HEK293 (cell line): Measurements from ENCODE around the gene SNUPN.

Experiments
- CTCF ChIA-PET: fragments of 350-600 bp; formaldehyde crosslinking; extraction: SDS; loops from one replicate; lab custom pipeline; 2021; ENCODE audit warnings: antibody characterized with exemption; lab: Yijun Ruan, JAX
- POLR2A ChIA-PET: fragments of 300-600 bp; formaldehyde crosslinking; extraction: SDS; loops from one replicate; lab custom pipeline; 2020; ENCODE audit warnings: antibody characterized with exemption, inconsistent platforms; lab: Yijun Ruan, JAX
- H3K27ac ChIP-seq: fragments of 200-500 bp; sonication (Bioruptor generic); 2 replicates; pipeline ENCODE4 v1.5.1; 2014; ENCODE audit warnings: low read depth, low read length, control low read depth, inconsistent platforms; ENCODE audit errors: extremely low read depth
- H3K36me3 ChIP-seq, 2 experiments: fragments of 200-500 bp in 1 of 2; sonication (Bioruptor generic) in 1 of 2; 1 replicate in 1 of 2; 2 replicates in 1 of 2; pipeline ENCODE4 v1.5.1; 2014 to 2017; ENCODE audit warnings: inconsistent platforms in 2 of 2, low read length in 2 of 2; ENCODE audit not compliant: control insufficient read depth in 2 of 2, insufficient read depth in 1 of 2
- H3K4me1 ChIP-seq: fragments of 200-500 bp; sonication (Bioruptor generic); 2 replicates; pipeline ENCODE4 v1.5.1; 2014; ENCODE audit warnings: mild to moderate bottlenecking, low read length, inconsistent platforms; ENCODE audit not compliant: control insufficient read depth, insufficient read depth
- H3K4me3 ChIP-seq: 2 replicates; pipeline ENCODE4 v1.5.1; 2011; ENCODE audit warnings: low read depth, mild to moderate bottlenecking, control low read depth, low read length, moderate library complexity
- H3K9me3 ChIP-seq: fragments of 200-500 bp; sonication (Bioruptor generic); 2 replicates; pipeline ENCODE4 v1.5.1; 2014; ENCODE audit warnings: low read depth, low read length, inconsistent platforms; ENCODE audit not compliant: control insufficient read depth, insufficient read depth
- BCL11A ChIP-seq: fragments of 450-650 bp; formaldehyde crosslinking; IDR thresholded peaks from 2 replicates; pipeline ENCODE4 v1.5.1; 2016; ENCODE audit warnings: low read depth, missing biosample characterization, missing genetic modification characterization
- GLI4 ChIP-seq: fragments of 450-650 bp; formaldehyde crosslinking; IDR thresholded peaks from 2 replicates; pipeline ENCODE4 v1.5.1; 2016; ENCODE audit warnings: missing biosample characterization, missing genetic modification characterization
- KLF8 ChIP-seq: fragments of 450-650 bp; formaldehyde crosslinking; IDR thresholded peaks from 2 replicates; pipeline ENCODE4 v1.5.1; 2016; ENCODE audit warnings: missing biosample characterization, missing genetic modification characterization
- PRDM1 ChIP-seq: fragments of 450-650 bp; formaldehyde crosslinking; IDR thresholded peaks from 2 replicates; pipeline ENCODE4; 2016; ENCODE audit warnings: missing biosample characterization, missing genetic modification characterization
- ZBTB49 ChIP-seq: fragments of 450-650 bp; formaldehyde crosslinking; IDR thresholded peaks from 2 replicates; pipeline ENCODE4 v1.5.1; 2016; ENCODE audit warnings: missing biosample characterization, missing genetic modification characterization, low read depth
- ZNF10 ChIP-seq: fragments of 450-650 bp; formaldehyde crosslinking; IDR thresholded peaks from 2 replicates; pipeline ENCODE4 v1.5.1; 2017; ENCODE audit warnings: missing biosample characterization, missing genetic modification characterization
- ZNF146 ChIP-seq: fragments of 450-650 bp; formaldehyde crosslinking; IDR thresholded peaks from 2 replicates; pipeline ENCODE4 v1.5.1; 2016; ENCODE audit warnings: missing biosample characterization, missing genetic modification characterization
- ZNF155 ChIP-seq: fragments of 450-650 bp; formaldehyde crosslinking; IDR thresholded peaks from 2 replicates; pipeline ENCODE4 v1.5.1; 2016; ENCODE audit warnings: missing biosample characterization, missing genetic modification characterization
- ZNF175 ChIP-seq: fragments of 450-650 bp; formaldehyde crosslinking; IDR thresholded peaks from 2 replicates; pipeline ENCODE4 v1.5.1; 2016; ENCODE audit warnings: missing biosample characterization, missing genetic modification characterization
- ZNF184 ChIP-seq: fragments of 450-650 bp; IDR thresholded peaks from 2 replicates; pipeline ENCODE4 v1.5.1; 2018; ENCODE audit warnings: missing biosample characterization, mild to moderate bottlenecking, missing genetic modification characterization
- ZNF223 ChIP-seq: fragments of 450-650 bp; formaldehyde crosslinking; IDR thresholded peaks from 2 replicates; pipeline ENCODE4 v1.5.1; 2016; ENCODE audit warnings: missing biosample characterization, missing genetic modification characterization
- ZNF292 ChIP-seq: fragments of 450-650 bp; formaldehyde crosslinking; IDR thresholded peaks from 2 replicates; pipeline ENCODE4 v1.5.1; 2016; ENCODE audit warnings: low read depth, missing biosample characterization, missing genetic modification characterization, borderline replicate concordance
- ZNF341 ChIP-seq: fragments of 450-650 bp; formaldehyde crosslinking; IDR thresholded peaks from 2 replicates; pipeline ENCODE4; 2016; ENCODE audit warnings: low read depth, missing biosample characterization, missing genetic modification characterization
- ZNF530 ChIP-seq: fragments of 450-650 bp; formaldehyde crosslinking; IDR thresholded peaks from 2 replicates; pipeline ENCODE4 v1.5.1; 2016; ENCODE audit warnings: low read depth, missing biosample characterization, missing genetic modification characterization
- ZNF560 ChIP-seq: fragments of 450-650 bp; formaldehyde crosslinking; IDR thresholded peaks from 2 replicates; pipeline ENCODE4 v1.5.1; 2017; ENCODE audit warnings: missing biosample characterization, missing genetic modification characterization, borderline replicate concordance
- ZNF623 ChIP-seq: fragments of 450-650 bp; formaldehyde crosslinking; IDR thresholded peaks from 2 replicates; pipeline ENCODE4 v1.5.1; 2016; ENCODE audit warnings: missing biosample characterization, missing genetic modification characterization
- ZNF658 ChIP-seq: fragments of 450-650 bp; formaldehyde crosslinking; IDR thresholded peaks from 2 replicates; pipeline ENCODE4; 2016; ENCODE audit warnings: missing biosample characterization, missing genetic modification characterization
- ZNF692 ChIP-seq: fragments of 450-650 bp; formaldehyde crosslinking; IDR thresholded peaks from 2 replicates; pipeline ENCODE4 v1.5.1; 2016; ENCODE audit warnings: missing biosample characterization, missing genetic modification characterization
- ZNF701 ChIP-seq: fragments of 450-650 bp; formaldehyde crosslinking; IDR thresholded peaks from 2 replicates; pipeline ENCODE4 v1.5.1; 2016; ENCODE audit warnings: missing biosample characterization, missing genetic modification characterization
- ZNF792 ChIP-seq: fragments of 450-650 bp; formaldehyde crosslinking; IDR thresholded peaks from 2 replicates; pipeline ENCODE4 v1.5.1; 2016; ENCODE audit warnings: missing biosample characterization, missing genetic modification characterization
- TF ChIP-seq, protein P1 (sequence below): fragments of 450-650 bp; formaldehyde crosslinking; IDR thresholded peaks from 2 replicates; pipeline ENCODE4 v1.5.1; 2017; ENCODE audit warnings: missing biosample characterization, missing genetic modification characterization
- TF ChIP-seq, protein P2 (sequence below): fragments of 450-650 bp; formaldehyde crosslinking; conservative IDR thresholded peaks from 2 replicates; pipeline ENCODE4 v1.5.1; 2016; ENCODE audit warnings: low read depth, missing biosample characterization, missing genetic modification characterization
- TF ChIP-seq, protein P3 (sequence below): fragments of 450-650 bp; formaldehyde crosslinking; IDR thresholded peaks from 2 replicates; pipeline ENCODE4 v1.5.1; 2016; ENCODE audit warnings: missing biosample characterization, missing genetic modification characterization

The SNUPN gene

DNA sequence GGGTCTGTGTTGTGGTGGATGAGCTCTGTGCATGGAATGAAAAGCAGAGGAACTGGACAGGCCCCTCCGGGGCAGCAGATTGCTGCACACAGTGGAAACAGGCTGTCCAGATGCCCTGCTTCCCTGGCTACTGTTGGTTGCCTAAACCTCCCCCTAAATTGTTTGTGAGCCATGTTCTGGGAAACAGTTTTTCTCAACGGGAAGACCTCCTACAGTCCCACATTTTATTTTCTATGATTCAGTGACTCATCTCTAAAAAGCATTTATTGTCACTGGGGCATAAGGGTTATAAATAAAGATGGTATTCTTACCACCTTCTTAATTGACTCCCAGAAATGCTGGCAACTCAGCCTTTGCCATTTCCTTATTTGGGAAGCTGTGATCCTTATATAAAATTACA is 26.1 kb downstream of the SNUPN start (continued):
- TF ChIP-seq, protein P1, sequence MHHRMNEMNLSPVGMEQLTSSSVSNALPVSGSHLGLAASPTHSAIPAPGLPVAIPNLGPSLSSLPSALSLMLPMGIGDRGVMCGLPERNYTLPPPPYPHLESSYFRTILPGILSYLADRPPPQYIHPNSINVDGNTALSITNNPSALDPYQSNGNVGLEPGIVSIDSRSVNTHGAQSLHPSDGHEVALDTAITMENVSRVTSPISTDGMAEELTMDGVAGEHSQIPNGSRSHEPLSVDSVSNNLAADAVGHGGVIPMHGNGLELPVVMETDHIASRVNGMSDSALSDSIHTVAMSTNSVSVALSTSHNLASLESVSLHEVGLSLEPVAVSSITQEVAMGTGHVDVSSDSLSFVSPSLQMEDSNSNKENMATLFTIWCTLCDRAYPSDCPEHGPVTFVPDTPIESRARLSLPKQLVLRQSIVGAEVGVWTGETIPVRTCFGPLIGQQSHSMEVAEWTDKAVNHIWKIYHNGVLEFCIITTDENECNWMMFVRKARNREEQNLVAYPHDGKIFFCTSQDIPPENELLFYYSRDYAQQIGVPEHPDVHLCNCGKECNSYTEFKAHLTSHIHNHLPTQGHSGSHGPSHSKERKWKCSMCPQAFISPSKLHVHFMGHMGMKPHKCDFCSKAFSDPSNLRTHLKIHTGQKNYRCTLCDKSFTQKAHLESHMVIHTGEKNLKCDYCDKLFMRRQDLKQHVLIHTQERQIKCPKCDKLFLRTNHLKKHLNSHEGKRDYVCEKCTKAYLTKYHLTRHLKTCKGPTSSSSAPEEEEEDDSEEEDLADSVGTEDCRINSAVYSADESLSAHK (tag by site-specific recombination): no peak
- TF ChIP-seq ZNF701 (tag by site-specific recombination): no peak
- TF ChIP-seq ZNF692 (tag by site-specific recombination): no peak
- no peak for TF ChIP-seq ZNF560

GRCh38 chr15:75598361-75598760 is 27.2 kb downstream of the SNUPN start:
- peaks cover 38 to 60% of the 10 kb centered on the region in 2 experiments for H3K36me3 ChIP-seq
- no peak overlapping the region for H3K4me3 ChIP-seq
- H3K9me3 ChIP-seq: no peaks in the 10 kb centered on the region
- ChIA-PET POLR2A (interaction anchor here (1.0 to 1.3 kb wide), 2 partner anchors 42 to 157 kb away, joined by 3 read pairs; partner anchors contain the start of gene IMP3), CTCF (interaction anchor here (1.4 to 2.0 kb wide), 4 partner anchors 9 to 17 kb away, joined by 4 to 9 read pairs (median 5); no protein-coding TSS in a partner anchor)
- H3K27ac ChIP-seq: no peak overlapping the region; the same call in 1 of the 2 replicates
- no peaks in the 10 kb centered on the region for H3K4me1 ChIP-seq
- no peak for TF ChIP-seq ZNF530
- TF ChIP-seq ZNF292 (tag by site-specific recombination): no peak
- no peak for TF ChIP-seq GLI4 (tag by site-specific recombination)
- no peak for TF ChIP-seq ZNF623 (tag by site-specific recombination)
- TF ChIP-seq ZNF701 (tag by site-specific recombination): no peak
- TF ChIP-seq KLF8: no peak
- TF ChIP-seq PRDM1 (tag by site-specific recombination): no peak
- TF ChIP-seq ZNF184 (tag by site-specific recombination): no peak
- no peak for TF ChIP-seq ZNF10 (tag by site-specific recombination)
- no peak for TF ChIP-seq ZBTB49 (tag by site-specific recombination)
- TF ChIP-seq, protein P2, sequence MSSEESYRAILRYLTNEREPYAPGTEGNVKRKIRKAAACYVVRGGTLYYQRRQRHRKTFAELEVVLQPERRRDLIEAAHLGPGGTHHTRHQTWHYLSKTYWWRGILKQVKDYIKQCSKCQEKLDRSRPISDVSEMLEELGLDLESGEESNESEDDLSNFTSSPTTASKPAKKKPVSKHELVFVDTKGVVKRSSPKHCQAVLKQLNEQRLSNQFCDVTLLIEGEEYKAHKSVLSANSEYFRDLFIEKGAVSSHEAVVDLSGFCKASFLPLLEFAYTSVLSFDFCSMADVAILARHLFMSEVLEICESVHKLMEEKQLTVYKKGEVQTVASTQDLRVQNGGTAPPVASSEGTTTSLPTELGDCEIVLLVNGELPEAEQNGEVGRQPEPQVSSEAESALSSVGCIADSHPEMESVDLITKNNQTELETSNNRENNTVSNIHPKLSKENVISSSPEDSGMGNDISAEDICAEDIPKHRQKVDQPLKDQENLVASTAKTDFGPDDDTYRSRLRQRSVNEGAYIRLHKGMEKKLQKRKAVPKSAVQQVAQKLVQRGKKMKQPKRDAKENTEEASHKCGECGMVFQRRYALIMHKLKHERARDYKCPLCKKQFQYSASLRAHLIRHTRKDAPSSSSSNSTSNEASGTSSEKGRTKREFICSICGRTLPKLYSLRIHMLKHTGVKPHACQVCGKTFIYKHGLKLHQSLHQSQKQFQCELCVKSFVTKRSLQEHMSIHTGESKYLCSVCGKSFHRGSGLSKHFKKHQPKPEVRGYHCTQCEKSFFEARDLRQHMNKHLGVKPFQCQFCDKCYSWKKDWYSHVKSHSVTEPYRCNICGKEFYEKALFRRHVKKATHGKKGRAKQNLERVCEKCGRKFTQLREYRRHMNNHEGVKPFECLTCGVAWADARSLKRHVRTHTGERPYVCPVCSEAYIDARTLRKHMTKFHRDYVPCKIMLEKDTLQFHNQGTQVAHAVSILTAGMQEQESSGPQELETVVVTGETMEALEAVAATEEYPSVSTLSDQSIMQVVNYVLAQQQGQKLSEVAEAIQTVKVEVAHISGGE (tag by site-specific recombination): no peak
- no peak for TF ChIP-seq ZNF155
- no peak for TF ChIP-seq ZNF223 (tag by site-specific recombination)
- TF ChIP-seq ZNF175 (tag by site-specific recombination): no peak
- no peak for TF ChIP-seq BCL11A (tag by site-specific recombination)
- no peak for TF ChIP-seq ZNF341
- TF ChIP-seq ZNF146 (tag by site-specific recombination): no peak
- no peak for TF ChIP-seq ZNF792 (tag by site-specific recombination)
- TF ChIP-seq, protein P3, sequence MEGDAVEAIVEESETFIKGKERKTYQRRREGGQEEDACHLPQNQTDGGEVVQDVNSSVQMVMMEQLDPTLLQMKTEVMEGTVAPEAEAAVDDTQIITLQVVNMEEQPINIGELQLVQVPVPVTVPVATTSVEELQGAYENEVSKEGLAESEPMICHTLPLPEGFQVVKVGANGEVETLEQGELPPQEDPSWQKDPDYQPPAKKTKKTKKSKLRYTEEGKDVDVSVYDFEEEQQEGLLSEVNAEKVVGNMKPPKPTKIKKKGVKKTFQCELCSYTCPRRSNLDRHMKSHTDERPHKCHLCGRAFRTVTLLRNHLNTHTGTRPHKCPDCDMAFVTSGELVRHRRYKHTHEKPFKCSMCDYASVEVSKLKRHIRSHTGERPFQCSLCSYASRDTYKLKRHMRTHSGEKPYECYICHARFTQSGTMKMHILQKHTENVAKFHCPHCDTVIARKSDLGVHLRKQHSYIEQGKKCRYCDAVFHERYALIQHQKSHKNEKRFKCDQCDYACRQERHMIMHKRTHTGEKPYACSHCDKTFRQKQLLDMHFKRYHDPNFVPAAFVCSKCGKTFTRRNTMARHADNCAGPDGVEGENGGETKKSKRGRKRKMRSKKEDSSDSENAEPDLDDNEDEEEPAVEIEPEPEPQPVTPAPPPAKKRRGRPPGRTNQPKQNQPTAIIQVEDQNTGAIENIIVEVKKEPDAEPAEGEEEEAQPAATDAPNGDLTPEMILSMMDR: no peak
- TF ChIP-seq ZNF658 (tag by site-specific recombination): no peak
